HepG2 (cell line): ENCODE data around the gene HOMEZ. TPM values are rescaled to one million over a fixed set of nuclear protein-coding genes. Genes with fewer than 3 reads are reported as not detected.

Experiments
- DNMT1 ChIP-seq: sonication (generic); formaldehyde crosslinking; IDR thresholded peaks from 2 replicates; pipeline ENCODE4 v1.5.1; 2020; ENCODE audit warnings: mild to moderate bottlenecking, missing genetic modification reagents
- ERF ChIP-seq: IDR thresholded peaks from 2 replicates; pipeline ENCODE4 v1.6.1; 2018; ENCODE audit warnings: missing biosample characterization, missing genetic modification reagents
- HCFC1 ChIP-seq: fragments of 150-350 bp; IDR thresholded peaks from 2 replicates; pipeline ENCODE4 v1.6.1; 2014; ENCODE audit warnings: low read depth, low read length
- HNF1B ChIP-seq: sonication (generic); formaldehyde crosslinking; IDR thresholded peaks from 2 replicates; pipeline ENCODE4 v1.5.1; 2020; ENCODE audit warnings: mild to moderate bottlenecking, moderate library complexity, missing genetic modification reagents
- MYC ChIP-seq: sonication (generic); formaldehyde crosslinking; IDR thresholded peaks from 2 replicates; pipeline ENCODE4 v1.9.0; 2021; ENCODE audit warnings: missing genetic modification reagents, borderline replicate concordance
- NR1H2 ChIP-seq: sonication (generic); formaldehyde crosslinking; IDR thresholded peaks from 2 replicates; pipeline ENCODE4 v1.8.1; 2022; ENCODE audit warnings: low read depth, missing genetic modification reagents, borderline replicate concordance
- PLSCR1 ChIP-seq: sonication (generic); formaldehyde crosslinking; IDR thresholded peaks from 2 replicates; pipeline ENCODE4 v1.5.0; 2020; ENCODE audit warnings: missing genetic modification reagents, mild to moderate bottlenecking, borderline replicate concordance
- PTBP1 ChIP-seq: fragments of 200-400 bp; formaldehyde crosslinking; IDR thresholded peaks from 2 replicates; pipeline ENCODE4 v1.6.1; 2018; ENCODE audit warnings: low read length, low read depth; ENCODE audit not compliant: poor library complexity, severe bottlenecking
- REXO4 ChIP-seq: sonication (generic); formaldehyde crosslinking; IDR thresholded peaks from 2 replicates; pipeline ENCODE4 v1.8.0; 2022; ENCODE audit warnings: missing genetic modification reagents, mild to moderate bottlenecking, borderline replicate concordance
- SRSF4 ChIP-seq: fragments of 200-400 bp; formaldehyde crosslinking; IDR thresholded peaks from one replicate; pipeline ENCODE4 v1.6.1; 2018; ENCODE audit warnings: mild to moderate bottlenecking, low read depth, low read length, moderate library complexity; ENCODE audit not compliant: poor library complexity, severe bottlenecking
- TAF15 ChIP-seq: fragments of 200-400 bp; formaldehyde crosslinking; IDR thresholded peaks from one replicate; pipeline ENCODE4 v1.6.1; 2018; ENCODE audit warnings: mild to moderate bottlenecking, low read depth, low read length; ENCODE audit not compliant: poor library complexity, severe bottlenecking
- ZNF124 ChIP-seq: sonication (generic); formaldehyde crosslinking; IDR thresholded peaks from 2 replicates; pipeline ENCODE4 v1.4.0; 2020; ENCODE audit warnings: missing genetic modification reagents
- ZNF207 ChIP-seq: fragments of 450-650 bp; IDR thresholded peaks from 2 replicates; pipeline ENCODE4 v1.6.1; 2016; ENCODE audit warnings: antibody characterized with exemption, borderline replicate concordance
- ZNF816 ChIP-seq: sonication (generic); formaldehyde crosslinking; IDR thresholded peaks from 2 replicates; pipeline ENCODE4 v1.8.0; 2022; ENCODE audit warnings: missing genetic modification reagents, mild to moderate bottlenecking, borderline replicate concordance
- ZSCAN20 ChIP-seq: sonication (generic); formaldehyde crosslinking; IDR thresholded peaks from 2 replicates; pipeline ENCODE4 v1.4.0; 2020; ENCODE audit warnings: missing genetic modification reagents, mild to moderate bottlenecking, borderline replicate concordance
- polyA plus RNA-seq, 8 experiments: library from polyadenylated mRNA; depleted of rRNA in 3 of 8; stranded (reverse) in 7 of 8; unstranded in 1 of 8; fragments of >200 nt; fragmentation: Illumina TruSeq in 4 of 8; extraction: Trizol in 4 of 8; gene quantifications; 2 replicates each; pipeline versions ENCODE4 v1.2.1 to v1.2.3, GENCODE V29; 2011 to 2016; ENCODE audit warnings: low read depth in 4 of 8, missing spikeins in 1 of 8, mixed read lengths in 1 of 8; ENCODE audit not compliant: insufficient read depth in 1 of 8
- total RNA-seq, 5 experiments: library from RNA; depleted of rRNA; stranded (reverse); fragments of >200 nt; fragmentation: Illumina TruSeq; extraction: Trizol; gene quantifications; 2 replicates each; pipeline ENCODE4 v1.2.3, GENCODE V29; 2016; ENCODE audit warnings: low read depth in 1 of 5
- TF ChIP-seq, protein P1 (sequence below): sonication (generic); formaldehyde crosslinking; IDR thresholded peaks from 2 replicates; pipeline ENCODE4 v1.4.0; 2020; ENCODE audit warnings: mild to moderate bottlenecking, missing genetic modification reagents, borderline replicate concordance
- TF ChIP-seq, protein P2 (sequence below): sonication (generic); formaldehyde crosslinking; IDR thresholded peaks from 2 replicates; pipeline ENCODE4 v1.4.0; 2020; ENCODE audit warnings: missing genetic modification reagents
- TF ChIP-seq, protein P3 (sequence below): sonication (generic); formaldehyde crosslinking; IDR thresholded peaks from 2 replicates; pipeline ENCODE4 v1.4.0; 2020; ENCODE audit warnings: missing genetic modification reagents

The HOMEZ gene
- total and polyA plus RNA-seq, 2 of the 13 experiments (the other 11 are each of a cell fraction or from before 2014, with no cell fraction given): 14.5 to 31.8 TPM

- TF ChIP-seq MYC (0 out of 2 replicates have a peak, but pooled peaks have one; percentile 47), TAF15 (no peak), PTBP1 (no peak), NR1H2 (CRISPR knock-in tag) (no peak), PLSCR1 (no peak), ZNF124 (CRISPR knock-in tag) (0 out of 2 replicates have a peak, but pooled peaks have one; percentile 55), ZNF816 (CRISPR knock-in tag) (no peak), DNMT1 (no peak), ZNF207 (no peak), HCFC1 (no peak), SRSF4 (no peak), ZSCAN20 (CRISPR knock-in tag) (no peak), HNF1B (CRISPR knock-in tag) (no peak), ERF (CRISPR knock-in tag) (peak; percentile 71), REXO4 (no peak)
- TF ChIP-seq, protein P1, sequence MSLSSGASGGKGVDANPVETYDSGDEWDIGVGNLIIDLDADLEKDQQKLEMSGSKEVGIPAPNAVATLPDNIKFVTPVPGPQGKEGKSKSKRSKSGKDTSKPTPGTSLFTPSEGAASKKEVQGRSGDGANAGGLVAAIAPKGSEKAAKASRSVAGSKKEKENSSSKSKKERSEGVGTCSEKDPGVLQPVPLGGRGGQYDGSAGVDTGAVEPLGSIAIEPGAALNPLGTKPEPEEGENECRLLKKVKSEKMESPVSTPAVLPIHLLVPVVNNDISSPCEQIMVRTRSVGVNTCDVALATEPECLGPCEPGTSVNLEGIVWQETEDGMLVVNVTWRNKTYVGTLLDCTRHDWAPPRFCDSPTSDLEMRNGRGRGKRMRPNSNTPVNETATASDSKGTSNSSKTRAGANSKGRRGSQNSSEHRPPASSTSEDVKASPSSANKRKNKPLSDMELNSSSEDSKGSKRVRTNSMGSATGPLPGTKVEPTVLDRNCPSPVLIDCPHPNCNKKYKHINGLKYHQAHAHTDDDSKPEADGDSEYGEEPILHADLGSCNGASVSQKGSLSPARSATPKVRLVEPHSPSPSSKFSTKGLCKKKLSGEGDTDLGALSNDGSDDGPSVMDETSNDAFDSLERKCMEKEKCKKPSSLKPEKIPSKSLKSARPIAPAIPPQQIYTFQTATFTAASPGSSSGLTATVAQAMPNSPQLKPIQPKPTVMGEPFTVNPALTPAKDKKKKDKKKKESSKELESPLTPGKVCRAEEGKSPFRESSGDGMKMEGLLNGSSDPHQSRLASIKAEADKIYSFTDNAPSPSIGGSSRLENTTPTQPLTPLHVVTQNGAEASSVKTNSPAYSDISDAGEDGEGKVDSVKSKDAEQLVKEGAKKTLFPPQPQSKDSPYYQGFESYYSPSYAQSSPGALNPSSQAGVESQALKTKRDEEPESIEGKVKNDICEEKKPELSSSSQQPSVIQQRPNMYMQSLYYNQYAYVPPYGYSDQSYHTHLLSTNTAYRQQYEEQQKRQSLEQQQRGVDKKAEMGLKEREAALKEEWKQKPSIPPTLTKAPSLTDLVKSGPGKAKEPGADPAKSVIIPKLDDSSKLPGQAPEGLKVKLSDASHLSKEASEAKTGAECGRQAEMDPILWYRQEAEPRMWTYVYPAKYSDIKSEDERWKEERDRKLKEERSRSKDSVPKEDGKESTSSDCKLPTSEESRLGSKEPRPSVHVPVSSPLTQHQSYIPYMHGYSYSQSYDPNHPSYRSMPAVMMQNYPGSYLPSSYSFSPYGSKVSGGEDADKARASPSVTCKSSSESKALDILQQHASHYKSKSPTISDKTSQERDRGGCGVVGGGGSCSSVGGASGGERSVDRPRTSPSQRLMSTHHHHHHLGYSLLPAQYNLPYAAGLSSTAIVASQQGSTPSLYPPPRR (CRISPR knock-in tag): 0 out of 2 replicates have a peak, but pooled peaks have one; percentile 60
- TF ChIP-seq, protein P2, sequence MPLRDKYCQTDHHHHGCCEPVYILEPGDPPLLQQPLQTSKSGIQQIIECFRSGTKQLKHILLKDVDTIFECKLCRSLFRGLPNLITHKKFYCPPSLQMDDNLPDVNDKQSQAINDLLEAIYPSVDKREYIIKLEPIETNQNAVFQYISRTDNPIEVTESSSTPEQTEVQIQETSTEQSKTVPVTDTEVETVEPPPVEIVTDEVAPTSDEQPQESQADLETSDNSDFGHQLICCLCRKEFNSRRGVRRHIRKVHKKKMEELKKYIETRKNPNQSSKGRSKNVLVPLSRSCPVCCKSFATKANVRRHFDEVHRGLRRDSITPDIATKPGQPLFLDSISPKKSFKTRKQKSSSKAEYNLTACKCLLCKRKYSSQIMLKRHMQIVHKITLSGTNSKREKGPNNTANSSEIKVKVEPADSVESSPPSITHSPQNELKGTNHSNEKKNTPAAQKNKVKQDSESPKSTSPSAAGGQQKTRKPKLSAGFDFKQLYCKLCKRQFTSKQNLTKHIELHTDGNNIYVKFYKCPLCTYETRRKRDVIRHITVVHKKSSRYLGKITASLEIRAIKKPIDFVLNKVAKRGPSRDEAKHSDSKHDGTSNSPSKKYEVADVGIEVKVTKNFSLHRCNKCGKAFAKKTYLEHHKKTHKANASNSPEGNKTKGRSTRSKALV (CRISPR knock-in tag): no peak
- TF ChIP-seq, protein P3, sequence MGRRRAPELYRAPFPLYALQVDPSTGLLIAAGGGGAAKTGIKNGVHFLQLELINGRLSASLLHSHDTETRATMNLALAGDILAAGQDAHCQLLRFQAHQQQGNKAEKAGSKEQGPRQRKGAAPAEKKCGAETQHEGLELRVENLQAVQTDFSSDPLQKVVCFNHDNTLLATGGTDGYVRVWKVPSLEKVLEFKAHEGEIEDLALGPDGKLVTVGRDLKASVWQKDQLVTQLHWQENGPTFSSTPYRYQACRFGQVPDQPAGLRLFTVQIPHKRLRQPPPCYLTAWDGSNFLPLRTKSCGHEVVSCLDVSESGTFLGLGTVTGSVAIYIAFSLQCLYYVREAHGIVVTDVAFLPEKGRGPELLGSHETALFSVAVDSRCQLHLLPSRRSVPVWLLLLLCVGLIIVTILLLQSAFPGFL (CRISPR knock-in tag): no peak
Observed at GRCh38 chr14:23237772-23238594, 47.9 kb downstream of the HOMEZ start, which contains the start of gene RNF212B (continued).
